Calu3 (cell line): ENCODE measurements around the gene AKIRIN2. TPM values are rescaled to one million over a fixed set of nuclear protein-coding genes. Genes with fewer than 3 reads are reported as not detected.

Experiments
- BruUV-seq: library from RNA; stranded (reverse); fragments of 400-500 nt; replicated peaks from 2 replicates; lab custom pipeline; 2021; lab: Mats Ljungman, UMichigan
- CTCF ChIA-PET: fragments of 300-600 bp; sonication (Branson Sonifier 250); formaldehyde crosslinking; loops from one replicate; lab custom pipeline; 2022; ENCODE audit warnings: antibody characterized with exemption; lab: Charles Lee
- DNase-seq: peaks from one replicate; pipeline ENCODE4 v3.0.0; 2022
- H3K27ac Mint-ChIP-seq: one replicate; pipeline ENCODE4 v1.8.0; 2022; ENCODE audit warnings: mixed read lengths; ENCODE audit not compliant: unreplicated experiment
- H3K27me3 Mint-ChIP-seq: one replicate; pipeline ENCODE4 v1.8.0; 2022; ENCODE audit warnings: mixed read lengths; ENCODE audit not compliant: unreplicated experiment
- H3K36me3 Mint-ChIP-seq: one replicate; pipeline ENCODE4 v1.8.0; 2022; ENCODE audit warnings: mild to moderate bottlenecking, moderate library complexity, mixed read lengths; ENCODE audit not compliant: insufficient read depth, unreplicated experiment
- H3K4me1 Mint-ChIP-seq: one replicate; pipeline ENCODE4 v1.8.0; 2022; ENCODE audit warnings: mild to moderate bottlenecking, low read depth, mixed read lengths; ENCODE audit not compliant: unreplicated experiment
- H3K4me3 Mint-ChIP-seq: one replicate; pipeline ENCODE4 v1.8.0; 2022; ENCODE audit warnings: mild to moderate bottlenecking, low read depth, moderate library complexity, mixed read lengths; ENCODE audit not compliant: unreplicated experiment
- H3K9me3 Mint-ChIP-seq: one replicate; pipeline ENCODE4 v1.8.0; 2022; ENCODE audit warnings: low read depth, mixed read lengths; ENCODE audit not compliant: unreplicated experiment
- intact Hi-C: fragments of 100-400 bp; cut with micrococcal nuclease; formaldehyde crosslinking; loops from one replicate; pipeline ENCODE4 v1.10.0; 2022; ENCODE audit not compliant: unreplicated experiment
- total RNA-seq: library from RNA; stranded (reverse); gene quantifications from 2 replicates; pipeline ENCODE4 v1.2.3, GENCODE V29; 2022
- TF ChIP-seq, protein P1 (sequence below): fragments of 200-600 bp; IDR thresholded peaks from one replicate; pipeline ENCODE4 v1.8.0; 2022; ENCODE audit warnings: antibody characterized with exemption; ENCODE audit not compliant: unreplicated experiment

Gene AKIRIN2
- total RNA-seq, 1 experiment from 2014 or later = 46.1 TPM

- H3K36me3 Mint-ChIP-seq = peaks cover 4% of the 10 kb centered on the region
- no peak overlapping the region for H3K27ac Mint-ChIP-seq
- no peaks in the 10 kb centered on the region for H3K9me3 Mint-ChIP-seq
- no TSS peak for BruUV-seq
- no peak overlapping the region for H3K4me3 Mint-ChIP-seq
- intact Hi-C loops = no loop called here
- TF ChIP-seq, protein P1, sequence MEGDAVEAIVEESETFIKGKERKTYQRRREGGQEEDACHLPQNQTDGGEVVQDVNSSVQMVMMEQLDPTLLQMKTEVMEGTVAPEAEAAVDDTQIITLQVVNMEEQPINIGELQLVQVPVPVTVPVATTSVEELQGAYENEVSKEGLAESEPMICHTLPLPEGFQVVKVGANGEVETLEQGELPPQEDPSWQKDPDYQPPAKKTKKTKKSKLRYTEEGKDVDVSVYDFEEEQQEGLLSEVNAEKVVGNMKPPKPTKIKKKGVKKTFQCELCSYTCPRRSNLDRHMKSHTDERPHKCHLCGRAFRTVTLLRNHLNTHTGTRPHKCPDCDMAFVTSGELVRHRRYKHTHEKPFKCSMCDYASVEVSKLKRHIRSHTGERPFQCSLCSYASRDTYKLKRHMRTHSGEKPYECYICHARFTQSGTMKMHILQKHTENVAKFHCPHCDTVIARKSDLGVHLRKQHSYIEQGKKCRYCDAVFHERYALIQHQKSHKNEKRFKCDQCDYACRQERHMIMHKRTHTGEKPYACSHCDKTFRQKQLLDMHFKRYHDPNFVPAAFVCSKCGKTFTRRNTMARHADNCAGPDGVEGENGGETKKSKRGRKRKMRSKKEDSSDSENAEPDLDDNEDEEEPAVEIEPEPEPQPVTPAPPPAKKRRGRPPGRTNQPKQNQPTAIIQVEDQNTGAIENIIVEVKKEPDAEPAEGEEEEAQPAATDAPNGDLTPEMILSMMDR = no peak
- no peaks in the 10 kb centered on the region for H3K4me1 Mint-ChIP-seq
- CTCF ChIA-PET = interaction anchor here (0.8 kb wide), 1 partner anchor 16 kb away, joined by 3 read pairs; no protein-coding TSS in a partner anchor
- DNase-seq = no peak
- no peaks in the 10 kb centered on the region for H3K27me3 Mint-ChIP-seq
Observed at GRCh38 chr6:87663434-87663833, 38.6 kb downstream of the AKIRIN2 start.

DNA sequence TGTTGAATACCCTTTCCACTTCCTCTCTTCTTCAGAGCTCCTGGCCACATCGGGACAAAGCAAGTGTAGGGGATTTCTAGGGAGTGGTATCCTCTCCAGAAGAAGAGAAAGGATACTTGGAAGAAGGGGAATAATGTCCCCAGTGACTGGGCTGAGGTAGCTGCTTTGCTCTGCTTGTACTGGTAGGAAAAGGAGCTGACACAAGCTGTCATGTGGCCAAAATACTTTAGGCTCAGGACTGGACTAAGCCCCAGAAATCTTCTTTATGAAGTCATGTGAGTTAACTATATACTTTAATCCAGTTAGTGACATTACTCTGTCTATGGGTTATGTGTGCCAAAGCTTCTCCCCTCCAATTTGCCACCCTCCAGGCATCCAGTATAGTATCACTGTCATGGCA, 40.5 kb downstream of the AKIRIN2 start:
- H3K27me3 Mint-ChIP-seq = no peaks in the 10 kb centered on the region
- TF ChIP-seq, protein P1 = no peak
- H3K4me3 Mint-ChIP-seq = no peak overlapping the region
- H3K27ac Mint-ChIP-seq = no peak overlapping the region
- DNase-seq = no peak
- intact Hi-C loops = no loop called here
- H3K36me3 Mint-ChIP-seq = peaks cover 4% of the 10 kb centered on the region
- no peaks in the 10 kb centered on the region for H3K9me3 Mint-ChIP-seq
- no TSS peak for BruUV-seq
- CTCF ChIA-PET = no interaction called here
- no peaks in the 10 kb centered on the region for H3K4me1 Mint-ChIP-seq

DNA sequence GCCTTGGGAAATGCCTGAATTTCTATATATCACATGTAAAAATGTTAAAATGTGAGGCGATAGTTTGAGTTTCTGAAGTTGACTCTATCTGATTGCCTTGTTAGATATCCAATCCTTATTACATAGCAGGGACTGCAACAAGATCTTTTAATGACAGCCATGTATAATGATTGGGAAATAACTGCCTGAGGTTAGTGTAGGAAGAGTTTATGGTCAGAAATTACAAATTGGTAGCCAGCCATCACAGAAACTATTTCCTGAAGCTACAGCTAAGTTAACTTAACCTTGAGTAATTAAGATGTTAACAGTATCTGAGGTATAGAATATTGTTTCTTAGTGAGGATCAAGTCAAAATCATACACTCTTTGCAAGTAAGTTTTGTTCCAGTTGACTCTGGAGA, 41.0 kb downstream of the AKIRIN2 start:
- no peak for DNase-seq
- intact Hi-C loops = no loop called here
- H3K9me3 Mint-ChIP-seq = no peaks in the 10 kb centered on the region
- no peaks in the 10 kb centered on the region for H3K27me3 Mint-ChIP-seq
- TF ChIP-seq, protein P1 = no peak
- no peaks in the 10 kb centered on the region for H3K4me1 Mint-ChIP-seq
- no TSS peak for BruUV-seq
- no peak overlapping the region for H3K27ac Mint-ChIP-seq
- H3K36me3 Mint-ChIP-seq = peaks cover 4% of the 10 kb centered on the region
- no peak overlapping the region for H3K4me3 Mint-ChIP-seq
- CTCF ChIA-PET = no interaction called here

DNA sequence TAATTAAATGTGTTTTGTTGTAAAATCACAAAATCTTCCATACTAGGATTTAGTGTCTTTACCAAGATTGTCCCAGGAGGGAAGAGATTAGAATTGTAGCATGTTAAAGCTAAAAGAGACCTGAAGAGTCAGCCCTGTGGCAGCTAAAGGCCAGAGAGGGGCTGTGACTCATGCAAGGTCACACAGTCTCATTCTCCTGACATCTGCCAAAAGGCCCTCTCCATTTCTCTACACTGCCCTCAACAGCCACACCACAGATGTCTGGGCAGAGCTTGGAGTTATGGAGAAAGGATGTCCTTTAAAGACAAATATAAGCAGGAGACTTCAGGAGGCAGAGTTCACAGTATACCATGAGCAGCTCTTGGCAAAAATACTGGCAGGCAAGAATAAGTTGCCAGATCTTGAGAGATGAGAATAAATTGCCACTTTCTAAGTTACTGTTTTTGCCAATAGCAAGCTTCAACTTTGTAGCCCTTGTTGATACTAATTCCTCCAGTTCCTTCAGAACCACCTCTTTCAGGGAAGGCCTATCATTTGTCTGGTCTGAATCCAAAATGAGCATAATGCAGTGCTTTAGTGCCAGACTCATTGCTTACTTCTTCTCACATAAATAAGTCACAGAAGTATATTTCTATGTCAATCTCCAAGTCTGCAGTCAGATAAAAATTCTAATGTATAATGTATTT, 41.7 kb downstream of the AKIRIN2 start:
- Mint-ChIP-seq H3K4me1 (no peaks in the 10 kb centered on the region), H3K36me3 (peaks cover 4% of the 10 kb centered on the region), H3K27ac (no peak overlapping the region), H3K27me3 (no peaks in the 10 kb centered on the region), H3K4me3 (no peak overlapping the region), H3K9me3 (no peaks in the 10 kb centered on the region)
- DNase-seq = no peak
- intact Hi-C loops = no loop called here
- CTCF ChIA-PET = no interaction called here
- TF ChIP-seq, protein P1 = no peak
- BruUV-seq = no TSS peak
